ENCODE measurements around the gene ASPHD2.

- TF ChIP-seq, protein P1, sequence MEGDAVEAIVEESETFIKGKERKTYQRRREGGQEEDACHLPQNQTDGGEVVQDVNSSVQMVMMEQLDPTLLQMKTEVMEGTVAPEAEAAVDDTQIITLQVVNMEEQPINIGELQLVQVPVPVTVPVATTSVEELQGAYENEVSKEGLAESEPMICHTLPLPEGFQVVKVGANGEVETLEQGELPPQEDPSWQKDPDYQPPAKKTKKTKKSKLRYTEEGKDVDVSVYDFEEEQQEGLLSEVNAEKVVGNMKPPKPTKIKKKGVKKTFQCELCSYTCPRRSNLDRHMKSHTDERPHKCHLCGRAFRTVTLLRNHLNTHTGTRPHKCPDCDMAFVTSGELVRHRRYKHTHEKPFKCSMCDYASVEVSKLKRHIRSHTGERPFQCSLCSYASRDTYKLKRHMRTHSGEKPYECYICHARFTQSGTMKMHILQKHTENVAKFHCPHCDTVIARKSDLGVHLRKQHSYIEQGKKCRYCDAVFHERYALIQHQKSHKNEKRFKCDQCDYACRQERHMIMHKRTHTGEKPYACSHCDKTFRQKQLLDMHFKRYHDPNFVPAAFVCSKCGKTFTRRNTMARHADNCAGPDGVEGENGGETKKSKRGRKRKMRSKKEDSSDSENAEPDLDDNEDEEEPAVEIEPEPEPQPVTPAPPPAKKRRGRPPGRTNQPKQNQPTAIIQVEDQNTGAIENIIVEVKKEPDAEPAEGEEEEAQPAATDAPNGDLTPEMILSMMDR (IDR thresholded peaks at IDR 0.05): no peak
- TF ChIP-seq POLR2A (IDR thresholded peaks at IDR 0.05): no peak
These were observed 34.6 kb downstream of the ASPHD2 start for GRCh38 chr22:26463688-26464087.
